HepG2 (cell line): Measurements from ENCODE around the gene EYA4.

Experiments used
- ARHGAP35 ChIP-seq: sonication (generic); formaldehyde crosslinking; IDR thresholded peaks from 2 replicates; pipeline ENCODE4 v1.9.0; 2022; ENCODE audit warnings: mild to moderate bottlenecking, inconsistent platforms, moderate library complexity, missing genetic modification reagents, borderline replicate concordance
- ATF3 ChIP-seq: sonication (generic); formaldehyde crosslinking; IDR thresholded peaks from 2 replicates; pipeline ENCODE4 v1.4.0; 2020; ENCODE audit warnings: missing genetic modification reagents
- BCL3 ChIP-seq: sonication (generic); formaldehyde crosslinking; IDR thresholded peaks from 2 replicates; pipeline ENCODE4 v1.5.1; 2020; ENCODE audit warnings: mild to moderate bottlenecking, missing genetic modification reagents, moderate library complexity
- EP300 ChIP-seq, 3 experiments: sonication (generic) in 1 of 3; formaldehyde crosslinking in 1 of 3; IDR thresholded peaks; 2 replicates each; pipeline versions ENCODE4 v1.5.1 to v1.6.1; 2011 to 2020; ENCODE audit warnings: low read depth in 2 of 3, low read length in 2 of 3, borderline replicate concordance in 1 of 3, improper control_type of control experiment in 1 of 3, mild to moderate bottlenecking in 1 of 3, missing genetic modification reagents in 1 of 3, moderate library complexity in 1 of 3
- FOXK2 ChIP-seq: fragments of 450-650 bp; IDR thresholded peaks from 2 replicates; pipeline ENCODE4 v1.6.1; 2016
- KDM5A ChIP-seq: fragments of 200-600 bp; sonication (generic); IDR thresholded peaks from 2 replicates; pipeline ENCODE4 v1.7.0; 2018; ENCODE audit warnings: antibody characterized with exemption, mild to moderate bottlenecking, low read length, borderline replicate concordance
- NR1H2 ChIP-seq: sonication (generic); formaldehyde crosslinking; IDR thresholded peaks from 2 replicates; pipeline ENCODE4 v1.8.1; 2022; ENCODE audit warnings: low read depth, missing genetic modification reagents, borderline replicate concordance
- PCBP1 ChIP-seq: fragments of 200-400 bp; formaldehyde crosslinking; IDR thresholded peaks from 2 replicates; pipeline ENCODE4 v1.6.1; 2017; ENCODE audit warnings: mild to moderate bottlenecking, low read depth, low read length, borderline replicate concordance
- SRSF4 ChIP-seq: fragments of 200-400 bp; formaldehyde crosslinking; IDR thresholded peaks from one replicate; pipeline ENCODE4 v1.6.1; 2018; ENCODE audit warnings: mild to moderate bottlenecking, low read depth, low read length, moderate library complexity; ENCODE audit not compliant: poor library complexity, severe bottlenecking
- TCF7L2 ChIP-seq: IDR thresholded peaks from 2 replicates; pipeline ENCODE4 v1.6.1; 2011; ENCODE audit warnings: mild to moderate bottlenecking, low read depth, low read length, moderate library complexity
- TP53 ChIP-seq: sonication (generic); formaldehyde crosslinking; conservative IDR thresholded peaks from 2 replicates; pipeline ENCODE4 v1.4.0; 2020; ENCODE audit warnings: missing genetic modification reagents
- ZNF24 ChIP-seq: fragments of 450-650 bp; IDR thresholded peaks from 2 replicates; pipeline ENCODE4 v1.6.1; 2017; ENCODE audit warnings: antibody characterized with exemption, mild to moderate bottlenecking
- ZNF3 ChIP-seq: IDR thresholded peaks from 2 replicates; pipeline ENCODE4 v1.7.0; 2017; ENCODE audit warnings: inconsistent platforms

- TF ChIP-seq ZNF3 (CRISPR knock-in tag) (no peak), ATF3 (CRISPR knock-in tag) (no peak), ZNF24 (no peak), BCL3 (CRISPR knock-in tag) (no peak), KDM5A (no peak), FOXK2 (no peak), TCF7L2 (no peak), EP300 (IDR thresholded peaks at IDR 0.05; ENCODE audit: low read depth in 2 of 2, low read length in 2 of 2) (no peak), EP300 (CRISPR knock-in tag; IDR thresholded peaks at IDR 0.05; ENCODE audit: borderline replicate concordance) (no peak), NR1H2 (CRISPR knock-in tag) (no peak), TP53 (CRISPR knock-in tag) (no peak), ARHGAP35 (CRISPR knock-in tag) (no peak), SRSF4 (no peak), PCBP1 (no peak)
Observed at GRCh38 chr6:133404151-133404550, 163.0 kb downstream of the EYA4 start.
